Suppressor macrophage treated with lipopolysaccharide for 4 hours (primary cell): ENCODE measurements around the gene RAPGEF3.

Experiments used
- DNase-seq: peaks from one replicate; pipeline ENCODE4 v3.0.0-alpha.2; 2020

Gene RAPGEF3, protein sequence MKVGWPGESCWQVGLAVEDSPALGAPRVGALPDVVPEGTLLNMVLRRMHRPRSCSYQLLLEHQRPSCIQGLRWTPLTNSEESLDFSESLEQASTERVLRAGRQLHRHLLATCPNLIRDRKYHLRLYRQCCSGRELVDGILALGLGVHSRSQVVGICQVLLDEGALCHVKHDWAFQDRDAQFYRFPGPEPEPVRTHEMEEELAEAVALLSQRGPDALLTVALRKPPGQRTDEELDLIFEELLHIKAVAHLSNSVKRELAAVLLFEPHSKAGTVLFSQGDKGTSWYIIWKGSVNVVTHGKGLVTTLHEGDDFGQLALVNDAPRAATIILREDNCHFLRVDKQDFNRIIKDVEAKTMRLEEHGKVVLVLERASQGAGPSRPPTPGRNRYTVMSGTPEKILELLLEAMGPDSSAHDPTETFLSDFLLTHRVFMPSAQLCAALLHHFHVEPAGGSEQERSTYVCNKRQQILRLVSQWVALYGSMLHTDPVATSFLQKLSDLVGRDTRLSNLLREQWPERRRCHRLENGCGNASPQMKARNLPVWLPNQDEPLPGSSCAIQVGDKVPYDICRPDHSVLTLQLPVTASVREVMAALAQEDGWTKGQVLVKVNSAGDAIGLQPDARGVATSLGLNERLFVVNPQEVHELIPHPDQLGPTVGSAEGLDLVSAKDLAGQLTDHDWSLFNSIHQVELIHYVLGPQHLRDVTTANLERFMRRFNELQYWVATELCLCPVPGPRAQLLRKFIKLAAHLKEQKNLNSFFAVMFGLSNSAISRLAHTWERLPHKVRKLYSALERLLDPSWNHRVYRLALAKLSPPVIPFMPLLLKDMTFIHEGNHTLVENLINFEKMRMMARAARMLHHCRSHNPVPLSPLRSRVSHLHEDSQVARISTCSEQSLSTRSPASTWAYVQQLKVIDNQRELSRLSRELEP

GRCh38 chr12:47758834-47759690 lies at the start of gene RAPGEF3:
Gene RAPGEF3, minus strand, starts transcription at chr12:47758880. Its CDS starts 324 bp downstream, at chr12:47758556.
- peak; percentile 89 for DNase-seq

GRCh38 chr12:47808050-47808449 lies 49.4 kb upstream of the RAPGEF3 start:
- DNase-seq: peak; percentile 29

DNA sequence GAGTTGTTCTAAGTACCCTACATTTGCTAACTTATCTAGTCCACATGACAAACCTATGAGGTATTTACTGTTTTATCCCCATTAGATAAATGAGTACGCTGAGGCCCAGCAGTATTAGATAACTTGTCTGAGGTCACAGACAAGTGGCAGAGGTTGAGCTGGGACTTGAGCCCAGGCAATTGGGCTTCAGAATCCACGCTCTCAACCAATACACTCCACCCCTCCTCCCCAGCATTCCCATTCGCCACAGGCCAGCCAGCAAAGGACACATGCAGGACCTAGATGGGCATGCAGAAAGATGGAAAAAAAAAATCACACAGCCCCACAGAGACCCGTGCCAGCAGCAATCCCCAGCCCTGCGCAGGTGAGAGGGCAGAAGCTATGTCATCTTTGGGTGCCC lies 48.7 kb upstream of the RAPGEF3 start:
- no peak for DNase-seq

- no peak for DNase-seq
Observed at GRCh38 chr12:47805417-47805816, 46.7 kb upstream of the RAPGEF3 start.

- no peak for DNase-seq
Observed at GRCh38 chr12:47804171-47804570, 45.5 kb upstream of the RAPGEF3 start.

DNA sequence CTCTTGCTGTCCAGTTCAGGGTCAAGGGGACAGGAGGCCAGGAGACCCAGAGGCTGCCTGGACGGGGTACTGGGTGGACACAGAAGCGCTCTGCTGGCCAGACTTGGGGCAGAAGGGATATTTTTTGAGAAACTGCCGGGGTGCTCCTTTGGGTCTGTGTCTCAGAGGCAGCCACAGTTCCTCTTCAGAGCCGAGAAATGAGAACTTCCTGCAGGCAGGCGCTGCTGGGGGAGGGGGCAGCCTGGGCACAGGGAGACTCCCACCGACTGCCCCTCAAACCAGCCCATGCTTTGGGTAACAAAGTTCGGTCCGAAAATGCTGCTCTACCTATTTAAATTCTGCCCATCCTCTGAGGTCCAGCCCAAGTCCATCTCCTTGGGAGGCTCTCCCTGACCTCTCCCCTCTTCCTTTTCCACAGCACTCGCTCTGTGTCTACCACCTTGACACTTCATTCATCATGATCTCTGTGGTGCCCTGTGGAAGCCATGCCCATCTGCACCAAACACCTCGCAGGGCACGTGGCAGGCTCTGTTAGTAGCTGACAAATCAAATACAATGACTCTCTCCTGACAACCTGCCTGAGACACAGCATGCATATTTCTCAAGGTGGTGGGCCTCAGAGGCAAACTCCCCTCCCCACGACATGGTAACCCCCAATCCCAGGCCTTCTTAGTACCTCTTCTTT lies 44.7 kb upstream of the RAPGEF3 start:
- peak; percentile 46 for DNase-seq

GRCh38 chr12:47802312-47802711 lies 43.6 kb upstream of the RAPGEF3 start:
- no peak for DNase-seq

DNA sequence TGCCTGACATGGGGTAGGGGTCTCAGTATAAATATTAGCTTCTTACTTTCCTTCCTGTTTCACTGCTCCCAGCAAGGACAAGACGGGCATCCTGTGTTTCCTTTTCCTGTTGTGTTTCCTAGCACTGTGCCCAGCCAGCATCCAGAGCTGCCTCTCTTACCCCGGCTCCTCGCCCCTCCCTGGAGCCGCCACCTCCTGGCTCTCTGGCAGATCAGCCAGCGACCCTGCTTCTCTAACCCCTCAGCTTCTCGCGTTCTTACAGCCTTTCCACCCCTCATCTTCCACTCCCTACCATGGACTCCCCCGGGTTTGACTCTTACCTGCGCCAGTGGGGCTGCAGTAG lies 43.2 kb upstream of the RAPGEF3 start:
- no peak for DNase-seq

DNA sequence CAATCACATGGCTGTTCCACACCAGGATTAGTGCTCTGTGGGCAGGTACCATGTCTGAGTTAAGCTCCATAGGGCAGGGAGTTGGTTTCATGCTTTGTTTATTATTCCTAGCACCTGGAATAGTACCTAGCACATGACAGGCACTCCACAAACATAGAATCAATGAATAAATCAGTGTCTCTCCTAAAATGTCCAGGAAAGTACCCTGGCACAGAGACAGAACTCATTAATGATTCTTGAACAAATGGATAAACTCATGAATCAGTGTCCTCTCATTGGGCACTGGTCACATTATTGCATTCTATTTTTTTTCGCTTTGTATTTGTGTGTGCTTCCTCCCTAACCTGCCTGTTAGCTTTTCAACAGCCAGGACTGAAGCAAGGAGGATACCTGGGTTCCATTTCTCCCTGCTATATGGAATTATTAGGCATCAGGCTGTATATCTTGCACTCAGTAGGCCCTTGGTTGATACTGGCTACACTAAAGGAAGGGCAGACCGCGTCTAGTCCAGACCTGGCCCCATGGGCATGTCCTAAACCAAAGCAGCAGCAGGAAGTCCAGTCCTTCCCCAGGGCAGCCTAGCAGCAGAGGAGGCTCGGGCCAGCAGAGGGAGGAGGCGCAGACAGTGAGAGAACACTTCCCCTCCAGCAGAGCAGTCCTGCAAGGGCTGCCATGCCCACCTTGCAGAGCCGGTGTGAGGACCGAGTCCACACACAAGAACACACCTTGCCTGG lies 42.7 kb upstream of the RAPGEF3 start:
- DNase-seq: peak; percentile 46

- DNase-seq: no peak
Observed at GRCh38 chr12:47800582-47800981, 41.9 kb upstream of the RAPGEF3 start.

DNA sequence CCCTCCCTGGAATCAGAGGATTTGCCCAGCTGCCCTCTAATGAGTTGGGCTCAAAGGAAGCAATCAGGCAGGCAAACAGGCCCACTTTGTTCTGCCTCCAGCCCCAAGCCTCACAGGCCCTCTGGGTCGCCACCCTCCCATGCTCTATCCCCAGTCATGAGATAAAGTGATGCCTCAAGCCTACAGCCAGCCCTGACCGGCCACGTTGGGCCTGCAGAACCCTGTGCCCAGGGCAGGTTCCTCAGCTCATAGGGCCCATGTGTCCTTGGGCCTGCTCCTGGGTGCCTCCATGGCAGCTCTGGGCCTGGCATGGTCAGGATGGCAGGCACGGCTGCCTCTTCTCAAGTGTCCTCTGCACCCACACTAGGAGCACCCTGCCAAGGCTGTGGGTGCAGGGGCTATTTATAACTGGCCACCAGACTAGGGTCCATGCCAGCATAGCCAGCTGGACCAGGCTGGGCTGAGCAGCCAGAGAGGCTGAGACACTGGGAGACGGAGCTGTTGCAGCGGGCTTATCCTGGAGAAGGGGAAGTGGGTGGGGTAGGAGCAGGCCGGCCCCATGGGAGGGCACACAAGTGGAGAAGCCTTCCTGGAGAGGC lies 40.8 kb upstream of the RAPGEF3 start:
- DNase-seq: no peak

DNA sequence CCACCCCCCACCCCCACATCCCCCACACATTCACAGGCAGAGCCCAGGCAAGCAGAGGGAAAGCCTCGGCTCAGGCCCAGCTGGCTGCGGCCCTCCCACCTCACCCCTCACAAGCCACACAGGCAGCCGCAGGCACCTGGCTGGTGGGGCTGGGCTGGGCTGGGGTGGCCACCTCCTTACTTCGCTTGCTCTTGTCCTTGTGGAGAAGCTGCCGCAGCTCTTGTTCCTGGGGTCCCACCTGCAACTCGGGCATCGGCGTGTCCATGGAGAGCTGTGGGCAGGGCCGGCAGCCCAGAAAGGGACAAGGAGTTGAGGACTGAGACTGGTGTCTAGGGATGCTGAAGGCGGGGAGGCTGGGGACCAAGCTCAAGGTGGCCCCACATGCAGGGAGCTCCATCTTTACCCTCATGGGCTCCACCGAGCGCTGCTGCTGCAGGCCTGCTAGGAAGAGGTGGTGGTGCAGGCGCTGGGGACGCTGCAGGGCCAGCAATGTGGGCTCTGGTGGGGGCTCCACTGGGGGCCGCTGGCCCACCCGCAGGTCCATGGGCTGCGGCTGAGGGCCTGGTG lies 39.8 kb upstream of the RAPGEF3 start:
- no peak for DNase-seq

GRCh38 chr12:47797441-47797840 lies 38.8 kb upstream of the RAPGEF3 start:
- no peak for DNase-seq

DNA sequence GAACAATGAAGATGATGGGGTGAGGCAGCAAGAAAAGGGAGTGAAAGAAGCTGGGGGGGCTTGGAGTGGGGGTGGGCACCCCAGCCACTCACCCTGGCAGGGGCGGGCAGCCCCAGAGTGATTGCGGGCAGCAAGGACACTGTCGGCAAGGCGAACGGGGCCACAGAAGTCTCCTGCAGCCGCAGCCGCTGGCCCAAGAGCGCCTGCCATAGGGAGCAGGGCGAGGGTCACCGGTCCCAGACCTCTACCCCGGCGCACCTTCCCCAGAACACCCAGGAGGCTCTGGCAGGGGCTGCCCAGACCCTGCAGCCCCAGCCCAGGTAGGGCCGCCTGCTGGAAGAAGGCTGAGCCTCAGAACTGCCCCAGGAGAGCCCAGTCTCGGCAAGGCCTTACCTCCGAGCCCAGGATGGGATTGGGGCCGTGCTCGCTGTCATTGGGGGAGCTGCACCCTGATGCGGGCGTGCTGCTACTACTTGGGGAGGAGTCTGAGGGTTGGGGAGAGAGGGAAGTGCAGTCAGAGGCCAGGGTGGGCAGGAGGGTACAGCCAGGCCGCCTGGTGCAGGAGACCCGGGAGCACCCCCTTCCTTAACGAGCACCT lies 37.2 kb upstream of the RAPGEF3 start:
- no peak for DNase-seq

- DNase-seq: no peak
Observed at GRCh38 chr12:47795121-47795813, 36.6 kb upstream of the RAPGEF3 start.

DNA sequence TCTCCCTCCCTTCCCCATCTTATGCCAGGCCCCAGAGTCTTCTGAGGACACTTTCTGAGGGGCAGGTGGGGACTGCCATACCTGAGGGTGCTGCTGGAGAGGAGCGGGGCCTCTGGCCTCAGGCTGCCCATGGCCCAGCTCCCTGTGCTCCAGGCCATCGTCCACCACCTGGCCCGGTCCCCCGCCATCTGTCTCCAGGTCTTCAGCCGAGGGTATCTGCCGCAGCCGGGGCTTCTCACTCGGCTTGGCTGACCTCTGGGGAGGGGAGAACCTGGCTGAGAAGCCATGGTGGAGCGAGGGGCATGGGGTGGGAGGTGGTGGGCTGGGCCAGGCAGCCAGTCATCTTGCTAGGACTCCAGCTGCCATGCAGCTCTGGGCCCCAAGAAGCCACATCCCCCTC lies 36.0 kb upstream of the RAPGEF3 start:
- DNase-seq: no peak

- no peak for DNase-seq
Observed at GRCh38 chr12:47793015-47793681, 34.5 kb upstream of the RAPGEF3 start.

DNA sequence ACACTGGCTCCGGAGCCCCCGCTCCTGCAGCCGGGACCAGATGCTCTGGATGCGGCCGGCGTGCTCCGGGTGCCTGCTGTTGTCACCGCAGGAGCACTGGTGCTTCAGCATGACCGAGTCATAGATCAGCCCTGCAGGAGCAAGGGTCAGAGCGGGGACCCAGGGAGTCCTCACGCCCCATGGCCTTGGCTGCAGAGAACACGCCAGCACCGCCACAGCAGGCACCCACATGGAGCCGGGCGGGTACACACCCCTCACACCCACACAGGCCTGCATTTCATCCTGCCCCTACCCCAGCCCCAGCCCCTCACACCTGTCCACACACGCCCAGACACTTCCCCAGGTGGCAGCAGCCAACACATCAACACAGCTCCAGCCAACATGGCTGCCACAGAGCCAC lies 33.2 kb upstream of the RAPGEF3 start:
- DNase-seq: no peak

- DNase-seq: no peak
Observed at GRCh38 chr12:47791351-47791746, 32.7 kb upstream of the RAPGEF3 start.
